ENCODE measurements around the gene ETV3L. TPM values are rescaled to one million over a fixed set of nuclear protein-coding genes. Genes with fewer than 3 reads are reported as not detected.

The ETV3L gene
- total RNA-seq: not detected in 2 replicates

DNA sequence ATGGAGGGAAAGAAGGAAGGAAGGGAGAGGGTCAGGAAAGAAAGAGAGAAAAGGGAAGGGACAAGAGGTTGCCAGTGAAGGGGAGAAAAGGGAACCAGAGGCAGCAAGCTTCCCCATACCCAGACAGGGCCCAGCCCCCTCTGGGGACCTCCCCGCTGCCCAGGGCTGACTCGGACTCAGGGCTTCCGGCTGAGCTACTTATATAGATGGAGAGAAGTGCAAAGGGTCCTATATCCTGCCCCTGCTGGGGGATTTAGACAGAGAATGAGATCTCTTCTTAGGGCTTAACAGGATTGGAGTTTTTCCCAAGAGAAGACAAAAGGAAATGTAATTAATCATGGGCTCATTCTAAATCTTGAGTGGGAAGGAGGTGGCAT is at the start of gene ETV3L:
TSS of gene ETV3L (minus strand) at position 176 of the 377 bp plus-strand sequence. CDS start 285 bp downstream, outside the sequence.

DNA sequence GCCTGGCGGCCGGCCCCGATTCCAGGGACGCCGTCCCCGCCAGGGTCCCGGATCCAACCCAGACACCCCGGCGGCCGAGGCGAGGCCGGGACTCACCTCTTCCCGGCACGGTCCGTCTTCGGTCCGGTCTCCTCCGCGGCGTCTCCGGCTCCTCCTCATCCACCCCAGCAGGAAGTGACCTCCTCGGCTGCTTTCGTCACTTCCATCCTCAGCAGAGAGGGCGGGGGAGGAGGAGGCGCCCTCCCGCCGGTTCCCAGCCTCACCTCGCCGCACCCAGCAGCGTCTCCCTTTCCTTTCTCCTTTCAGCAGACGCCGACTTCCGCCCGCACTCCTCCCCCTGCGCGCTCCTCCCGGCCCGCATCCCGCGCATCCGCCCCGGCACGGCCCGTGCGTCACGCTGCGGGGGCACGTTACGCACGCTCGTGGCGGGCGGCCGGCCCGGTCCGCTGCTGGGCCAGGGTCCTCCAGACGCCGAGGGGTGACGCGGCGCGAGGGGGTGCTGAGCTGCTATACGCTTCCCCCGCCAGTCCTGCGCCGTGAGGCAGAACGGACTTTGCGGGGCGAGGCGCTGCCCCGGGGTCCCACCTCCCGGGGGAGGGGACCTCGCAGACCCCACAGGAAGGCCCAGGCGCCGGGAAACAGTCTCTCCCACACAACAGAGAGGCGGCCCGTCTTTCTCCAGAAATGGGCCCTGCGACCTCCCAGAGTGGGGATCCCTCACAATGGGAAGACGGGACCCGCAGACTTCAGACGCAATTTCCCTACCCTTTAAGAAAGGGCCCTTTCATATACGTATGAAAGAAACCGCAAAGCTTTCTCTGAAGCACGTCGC is 38.8 kb upstream of the ETV3L start, which contains the start of gene ETV3:
TSS of gene ETV3 (minus strand) at position 176 of the 832 bp plus-strand sequence. CDS start 2,043 bp downstream, outside the sequence.

DNA sequence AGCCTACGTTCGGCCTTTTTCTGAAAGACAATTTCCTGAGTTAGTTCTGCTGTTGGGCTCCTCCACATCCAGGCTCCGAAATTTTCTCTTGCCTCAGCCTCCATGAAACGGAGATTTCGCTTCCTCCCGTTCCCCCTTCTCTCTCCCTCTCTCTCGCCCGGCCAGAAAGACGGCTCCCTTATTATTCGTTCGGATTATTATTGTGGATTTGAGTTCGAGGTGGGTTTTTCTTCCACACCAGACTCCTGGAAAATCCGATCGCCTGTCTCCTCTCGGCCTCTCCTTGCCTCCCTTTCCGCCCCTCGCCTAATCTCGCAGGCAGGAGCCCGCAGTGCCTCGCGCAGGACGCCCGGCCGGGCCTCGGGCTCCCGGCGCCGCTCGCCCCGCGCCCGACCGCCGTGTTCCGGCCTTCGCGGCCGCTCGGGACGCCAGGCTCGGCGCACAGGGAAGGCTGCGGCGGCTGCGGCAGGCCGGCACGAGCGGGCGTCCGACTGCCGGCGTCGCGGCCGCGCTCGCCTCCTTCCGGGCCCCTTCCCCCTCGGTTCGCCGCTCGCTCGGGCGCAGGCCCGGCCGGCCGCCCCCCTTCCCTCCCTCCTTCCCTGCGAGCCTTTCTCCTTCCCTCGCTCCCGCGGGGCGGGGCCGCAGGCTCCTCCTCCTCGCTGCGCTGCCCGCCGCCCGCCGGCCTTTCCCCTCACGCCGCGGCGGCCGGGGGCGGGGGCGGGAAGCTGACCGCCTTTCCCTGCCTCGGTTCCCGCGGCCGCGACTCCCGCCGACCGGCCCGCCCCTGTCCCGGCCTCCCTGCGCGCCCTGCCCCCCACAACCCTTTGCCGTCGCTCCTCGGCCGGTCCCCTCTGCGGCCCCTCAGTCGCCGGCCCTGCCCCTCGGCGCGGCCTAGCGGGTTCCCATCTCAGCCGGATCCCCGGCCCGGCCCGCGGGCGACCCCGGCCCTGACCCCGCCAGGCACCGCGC is 54.1 kb downstream of the ETV3L start, which contains the start of gene ARHGEF11:
TSS of gene ARHGEF11 (minus strand) at position 493 of the 969 bp plus-strand sequence. CDS start 1,412 bp downstream, outside the sequence.

Other genes with a start within 250 kb of the ETV3L start
- gene INSRR, start 240.7 kb downstream of the ETV3L start, total RNA-seq: under 0.01 TPM in 1 of 2 replicates, not detected in the other
- 0.03 and 0.07 TPM in 2 replicates for gene NTRK1, start 238.9 kb downstream of the ETV3L start, total RNA-seq
- gene PEAR1, start 206.1 kb downstream of the ETV3L start, total RNA-seq: 12.7 and 15.9 TPM in 2 replicates
- 0.13 TPM in 1 of 2 replicates, not detected in the other for gene LRRC71, start 179.2 kb downstream of the ETV3L start, total RNA-seq
- gene ARHGEF11, start 54.1 kb downstream of the ETV3L start, total RNA-seq: 31.7 and 33.3 TPM in 2 replicates
- gene ETV3, start 38.6 kb upstream of the ETV3L start, total RNA-seq: 12.1 and 15.8 TPM in 2 replicates

All from smooth muscle cell of the pulmonary artery (primary cell).